ENCODE data around the gene KIFAP3. TPM values are rescaled to one million over a fixed set of nuclear protein-coding genes. Genes with fewer than 3 reads are reported as not detected.

The KIFAP3 gene
- total and polyA plus RNA-seq, 2 of the 8 experiments (the other 6 are each of a cell fraction or from before 2014, with no cell fraction given) = 1.3 to 3.2 TPM

GRCh38 chr1:170001266-170001665 is 73.2 kb downstream of the KIFAP3 start (continued):
- TF ChIP-seq CHD7 (IDR thresholded peaks at IDR 0.05; ENCODE audit: insufficient replicate concordance, low read length) (no peak), CREB1 (IDR thresholded peaks at IDR 0.05) (no peak), BCL11A (IDR thresholded peaks at IDR 0.05; ENCODE audit: low read depth in 2 of 2, low read length in 2 of 2) (no peak), HDAC6 (IDR thresholded peaks at IDR 0.05; ENCODE audit: low read depth, low read length) (no peak), SIX5 (IDR thresholded peaks at IDR 0.05; ENCODE audit: low read depth, low read length) (no peak), EZH2 (IDR thresholded peaks at IDR 0.05; ENCODE audit: low read depth, low read length, severe bottlenecking) (no peak), JUN (IDR thresholded peaks at IDR 0.05; ENCODE audit: low read depth, low read length) (no peak), TEAD4 (IDR thresholded peaks at IDR 0.05; ENCODE audit: low read depth, low read length) (no peak), CEBPB (IDR thresholded peaks at IDR 0.05; ENCODE audit: low read depth, low read length) (no peak), MAX (IDR thresholded peaks at IDR 0.05) (no peak), TAF1 (IDR thresholded peaks at IDR 0.05; ENCODE audit: low read depth, low read length) (no peak), TBP (IDR thresholded peaks at IDR 0.05; ENCODE audit: low read depth, low read length) (no peak)

Data from H1 (cell line).